Limb (tissue), 2 donors: Measurements from ENCODE around the gene RYK.
A peak's percentile ranks its signal among the peaks of the same experiment; 100 is the strongest.
"Not testable (repeated sequence)": the region's sequence is repeated elsewhere in the genome, so short reads cannot be mapped to it uniquely, and the experiment has no call there.

Experiments
- DNase-seq, 2 donors: peaks; one replicate each; pipeline ENCODE4 v3.0.0-alpha.2; 2016; ENCODE audit errors: extremely low spot score in 2 of 2

RYK gene

DNA sequence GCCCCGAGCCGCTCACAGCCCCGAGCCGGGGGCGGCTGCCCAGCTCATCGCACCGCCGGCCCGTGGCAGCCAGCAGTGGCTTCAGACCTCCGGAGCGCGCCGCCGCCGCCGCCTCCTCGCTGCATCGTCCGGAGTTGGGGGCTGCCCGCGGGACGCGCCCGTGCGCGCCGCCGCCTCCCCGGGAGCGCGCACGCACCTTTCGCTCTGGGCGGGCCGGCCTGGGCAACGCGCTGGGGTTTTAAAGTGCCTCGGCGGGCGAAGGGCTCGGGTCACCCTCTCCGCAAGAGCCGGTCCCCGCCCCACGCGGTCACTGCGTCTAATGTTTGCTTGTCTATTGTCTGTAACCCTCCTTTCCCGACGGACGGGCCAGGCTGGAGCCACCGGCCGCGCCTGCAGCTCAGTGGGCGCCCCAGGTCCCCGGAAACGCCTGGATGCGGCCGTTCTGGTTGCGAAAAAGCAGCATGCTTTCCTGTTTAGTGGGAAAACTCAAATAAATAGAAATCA is at the start of gene RYK:
TSS of gene RYK (minus strand) at position 143 of the 504 bp plus-strand sequence. CDS start 205 bp downstream, outside the sequence.
- peak; percentile 81 to 92 for DNase-seq

DNA sequence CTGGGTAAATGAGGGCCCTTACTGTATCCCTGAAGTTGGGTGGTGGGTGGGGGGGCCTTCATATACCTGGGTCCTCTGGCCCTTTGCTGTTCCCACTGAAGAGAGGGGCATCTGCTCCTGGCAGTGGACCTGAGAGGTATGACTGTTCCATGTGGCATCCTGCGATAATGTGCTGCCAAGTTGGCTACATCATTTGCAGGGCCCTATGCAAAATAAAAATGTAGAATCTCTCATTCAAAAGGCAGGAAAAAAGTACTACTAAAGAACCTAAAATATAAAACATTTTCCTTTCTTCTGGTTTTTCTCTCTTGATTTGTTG is 49.2 kb upstream of the RYK start:
- DNase-seq = no peak

DNA sequence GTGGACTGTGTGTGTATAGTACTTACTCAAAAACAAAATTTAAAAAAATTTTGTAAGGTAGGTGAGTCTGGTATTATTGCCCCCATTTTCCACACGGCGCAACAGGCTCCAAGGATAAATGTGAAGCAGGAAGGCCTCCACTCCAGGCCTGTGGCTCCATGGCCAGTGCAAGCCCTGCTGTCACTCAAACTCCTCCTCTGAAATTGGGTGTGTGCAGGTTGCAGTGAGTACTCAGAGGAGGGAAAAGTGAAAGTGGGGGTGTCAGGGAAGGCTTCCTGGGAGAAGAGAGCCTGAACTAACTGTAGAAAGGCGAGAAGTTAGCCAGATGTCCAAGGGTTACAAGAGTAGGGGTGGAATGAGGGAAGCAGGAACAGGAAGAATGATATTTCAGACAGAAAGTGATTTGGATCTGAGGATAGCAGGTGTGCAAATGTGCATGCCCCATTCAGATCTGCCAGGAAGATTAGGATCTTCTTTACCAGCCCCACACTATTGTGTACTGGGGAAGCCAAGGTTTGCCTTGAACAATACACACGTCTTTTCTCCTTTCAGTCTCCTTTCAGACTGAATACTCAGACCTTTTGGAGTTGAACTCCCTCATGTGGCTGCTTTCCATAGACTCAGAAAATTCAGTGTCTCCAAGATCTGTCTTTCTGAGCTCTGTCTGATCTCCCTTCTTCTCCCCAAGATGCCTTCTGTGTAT is 48.7 kb upstream of the RYK start:
- DNase-seq = peak in 1 of 2 donors; percentile 42

DNA sequence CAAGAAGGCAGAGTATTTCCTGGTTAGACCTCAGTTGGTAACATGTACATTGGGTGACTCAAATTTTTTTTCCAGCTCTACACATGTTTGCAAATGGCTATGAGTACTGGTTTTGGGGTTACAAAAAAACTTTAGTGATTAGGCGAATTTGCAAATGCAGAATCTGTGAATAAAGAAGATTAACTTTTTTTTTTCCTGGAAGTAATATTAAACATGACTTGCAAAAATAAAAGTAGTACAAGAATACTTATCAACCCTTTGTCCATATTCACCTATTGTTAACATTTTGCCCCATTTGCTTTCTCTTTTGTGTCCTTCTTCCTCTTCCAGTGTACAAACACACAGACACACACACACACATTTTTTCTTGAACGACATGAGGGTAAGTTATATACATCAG is 47.6 kb upstream of the RYK start:
- no peak for DNase-seq

DNA sequence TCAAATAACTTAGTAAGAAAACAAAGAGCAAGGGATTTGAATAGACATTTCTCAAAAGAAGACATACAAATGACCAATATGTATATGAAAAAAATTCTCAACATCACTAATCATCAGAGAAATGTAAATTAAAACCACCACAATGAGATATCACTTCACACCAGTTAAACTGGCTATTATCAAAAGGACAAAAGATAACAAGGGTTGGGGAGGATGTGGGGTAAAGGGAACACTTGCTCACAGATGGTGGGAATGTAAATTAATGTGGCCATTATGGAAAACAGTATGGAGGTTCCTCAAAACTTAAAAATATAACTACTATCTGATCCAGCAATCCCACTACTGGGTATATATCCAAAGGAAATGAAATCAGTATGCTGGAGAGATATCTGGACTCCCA is 46.0 kb upstream of the RYK start:
- no peak for DNase-seq

DNA sequence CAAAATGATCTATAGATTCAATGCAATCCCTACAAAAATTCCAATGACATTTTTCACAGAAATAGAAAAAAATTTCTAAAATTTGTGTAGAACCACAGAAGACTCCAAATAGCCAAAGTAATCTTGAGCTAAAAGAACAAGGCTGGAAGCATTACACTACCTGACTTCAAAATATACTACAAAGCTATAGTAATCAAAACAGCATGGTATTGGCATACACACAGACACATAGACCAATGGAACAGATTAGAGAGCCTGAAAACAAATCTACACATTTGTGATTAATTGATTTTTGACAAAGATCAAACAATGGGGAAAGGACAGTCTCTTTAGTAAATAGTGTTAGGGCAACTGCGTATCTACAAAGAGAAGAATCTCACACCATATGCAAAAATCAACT is 45.3 kb upstream of the RYK start:
- DNase-seq = no peak

DNA sequence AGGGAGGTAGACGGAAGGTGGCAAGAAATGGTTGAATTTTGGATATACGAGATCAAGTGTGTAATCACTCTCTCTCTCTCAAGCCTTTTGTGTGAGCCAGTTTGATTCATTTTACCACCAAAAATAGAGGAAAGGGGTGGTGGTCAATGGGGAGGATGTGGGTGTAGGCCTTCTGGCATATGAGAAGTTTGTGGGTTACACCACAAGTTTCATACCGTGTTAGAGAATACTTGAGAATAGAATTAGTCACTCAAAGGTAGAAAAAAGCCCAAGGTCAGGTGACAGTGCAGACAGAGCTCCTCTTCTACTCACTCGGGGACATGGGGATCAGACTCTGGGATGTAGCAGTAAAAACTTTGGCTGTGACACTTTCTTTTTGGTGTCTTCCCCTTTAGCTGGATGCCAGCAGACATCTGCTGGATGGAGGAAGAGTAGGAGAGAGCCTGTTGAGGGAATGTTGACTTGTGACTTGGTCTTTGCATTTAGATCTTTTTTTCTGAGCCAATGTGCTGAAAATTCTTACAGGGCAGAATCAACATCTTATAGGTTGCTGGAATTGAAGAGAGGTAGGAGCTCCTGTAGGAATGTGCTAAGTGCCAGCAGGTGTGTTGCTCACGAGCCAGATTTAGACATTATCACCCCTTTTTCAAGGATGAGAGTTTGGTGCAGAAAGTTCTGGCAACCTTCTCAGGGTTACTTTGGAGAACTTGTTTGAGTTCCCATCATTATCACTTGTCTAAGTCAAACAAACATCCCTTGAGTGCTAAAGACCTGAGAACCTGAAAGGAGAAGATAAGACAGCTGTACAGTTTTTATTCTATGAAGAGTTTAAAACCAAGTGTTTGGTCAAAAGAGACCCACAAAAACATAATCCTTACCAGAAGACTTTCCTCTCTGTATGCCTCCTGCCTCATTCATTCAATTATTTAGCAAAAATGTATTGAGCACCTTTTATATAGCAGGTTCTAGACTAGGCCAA is 43.9 kb upstream of the RYK start:
- no peak for DNase-seq

DNA sequence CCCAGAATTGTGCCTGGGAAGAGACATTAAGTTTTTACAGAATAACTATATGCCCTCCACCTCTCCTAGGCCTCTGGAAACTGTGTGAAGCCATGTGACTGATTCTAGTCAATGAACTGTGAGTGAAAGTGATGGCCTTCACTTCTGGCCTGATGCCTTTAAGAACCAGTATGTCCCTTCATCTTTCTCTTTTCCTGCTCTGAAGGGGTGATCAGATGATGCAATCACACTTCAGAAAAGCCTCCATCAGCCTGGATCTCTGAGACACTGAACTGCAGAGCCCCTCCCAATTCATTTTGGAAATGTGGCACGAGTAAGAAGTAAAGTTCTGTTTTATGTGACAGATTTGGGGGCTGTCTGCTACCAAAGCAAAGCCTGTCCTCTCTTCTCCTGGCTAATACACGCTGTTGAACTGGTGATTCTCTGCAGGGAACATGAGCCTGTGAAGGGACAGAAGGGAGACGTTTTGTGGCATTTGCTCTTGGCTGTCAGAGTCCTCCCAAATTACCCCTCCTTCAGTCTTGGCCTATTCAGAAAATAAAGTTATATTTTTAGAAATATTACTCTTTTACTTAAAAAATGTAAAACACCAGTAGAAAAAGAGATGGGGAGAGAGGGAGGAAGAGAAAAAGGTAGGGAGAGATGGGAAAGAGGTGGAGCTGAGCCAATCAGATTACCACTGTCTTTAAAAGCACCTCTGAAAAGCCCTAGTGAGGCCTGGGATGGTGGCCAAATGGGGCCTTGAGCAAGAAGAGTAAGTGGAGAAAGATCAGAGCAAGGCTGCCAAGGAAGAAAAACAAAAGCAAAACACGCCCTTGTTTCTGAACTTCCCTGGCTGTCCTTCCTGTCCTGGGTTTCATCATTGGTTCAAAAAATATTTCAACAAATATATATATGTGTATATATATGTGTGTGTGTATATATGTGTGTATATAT is 40.9 kb upstream of the RYK start:
- peak; percentile 56 to 59 for DNase-seq

DNA sequence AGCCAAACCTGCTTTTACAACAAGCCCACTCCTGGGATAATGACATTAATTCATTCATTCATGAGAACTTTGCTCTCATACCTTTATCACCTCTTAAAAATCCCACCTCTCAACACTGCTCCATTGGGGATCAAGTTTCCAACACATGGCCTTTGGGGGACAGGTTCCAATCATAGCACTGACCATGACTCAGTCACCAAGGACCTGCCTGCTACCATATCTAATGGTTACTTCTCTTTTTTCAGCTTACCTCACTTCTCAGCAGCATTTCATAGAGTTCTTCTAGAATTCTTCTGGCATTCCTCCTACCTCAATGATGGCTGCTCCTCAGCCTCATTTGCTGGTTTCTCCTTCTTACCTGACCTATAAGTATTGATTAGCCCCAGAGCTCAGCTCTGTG is 36.9 kb upstream of the RYK start:
- DNase-seq = no peak

DNA sequence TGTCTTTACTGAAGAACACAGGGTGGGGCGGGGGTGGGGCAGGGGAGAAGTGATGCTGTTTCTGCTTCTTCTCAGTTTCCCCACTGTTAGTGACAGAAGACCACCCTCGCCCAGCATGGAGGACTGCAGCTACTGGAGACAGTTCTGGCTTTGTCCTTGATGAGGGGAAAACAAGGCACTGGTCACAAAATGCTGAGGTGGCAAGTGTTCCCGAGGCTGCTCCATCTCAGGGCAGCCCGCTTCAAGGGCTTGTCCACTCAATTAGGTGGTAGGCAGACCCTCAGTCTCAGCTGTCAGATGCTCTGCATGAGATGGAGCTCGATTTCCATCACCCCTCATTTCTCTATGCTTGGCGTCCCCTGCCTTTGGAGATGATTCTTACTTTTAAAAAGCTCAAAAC is 33.8 kb upstream of the RYK start:
- DNase-seq = no peak

DNA sequence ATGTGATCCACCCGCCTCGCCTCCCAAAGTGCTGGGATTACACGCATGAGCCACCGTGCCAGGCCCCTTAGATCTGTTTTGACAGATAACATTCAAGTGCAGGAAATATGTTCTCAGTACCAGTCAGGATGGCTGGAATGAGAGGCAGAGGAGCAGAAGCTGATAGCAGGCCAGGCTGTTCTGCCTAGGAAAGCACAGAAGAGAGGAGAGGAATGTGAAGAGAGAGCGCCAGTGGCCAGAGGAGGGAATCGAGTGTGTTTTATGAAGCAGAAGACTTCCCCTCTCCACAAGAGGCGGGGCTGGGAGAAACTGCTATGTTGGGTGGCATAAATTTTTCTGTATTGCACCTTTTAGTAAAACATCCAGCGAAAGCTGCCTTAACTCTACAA is 32.0 kb upstream of the RYK start:
- no peak for DNase-seq

DNA sequence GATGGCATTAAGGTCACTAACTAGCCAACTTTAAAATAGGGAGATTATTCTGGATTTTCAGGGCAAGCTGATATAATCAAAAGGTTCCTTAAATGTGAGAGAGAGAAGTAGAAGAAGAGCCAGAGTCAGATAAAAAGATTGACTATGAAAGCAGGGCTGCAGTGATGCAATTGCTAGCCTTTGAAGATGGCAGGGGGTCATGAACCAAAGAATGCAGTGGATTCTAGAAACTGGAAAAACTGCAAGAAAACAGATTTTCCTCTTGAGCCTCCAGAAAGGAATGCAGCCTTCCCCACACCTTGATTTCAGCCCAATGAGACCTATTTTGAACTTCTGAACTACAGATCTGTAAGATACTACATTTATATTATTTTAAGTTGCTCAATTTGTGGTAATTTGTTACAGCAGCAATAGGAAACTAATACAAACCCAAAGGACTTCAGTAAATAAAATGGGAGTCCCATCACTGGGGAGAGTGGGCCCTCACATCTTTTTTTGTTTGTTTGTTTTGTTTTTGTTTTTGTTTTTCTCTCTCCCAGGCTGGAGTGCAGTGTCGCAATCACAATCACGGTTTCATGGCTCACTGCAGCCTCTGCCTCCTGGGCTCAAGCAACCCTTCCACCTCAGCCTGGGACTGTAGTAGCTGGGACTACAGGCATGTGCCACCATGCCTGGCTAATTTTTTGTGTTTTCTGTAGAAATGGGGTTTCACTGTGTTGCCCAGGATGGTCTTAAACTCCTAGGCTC is 31.4 kb upstream of the RYK start:
- no peak for DNase-seq

DNA sequence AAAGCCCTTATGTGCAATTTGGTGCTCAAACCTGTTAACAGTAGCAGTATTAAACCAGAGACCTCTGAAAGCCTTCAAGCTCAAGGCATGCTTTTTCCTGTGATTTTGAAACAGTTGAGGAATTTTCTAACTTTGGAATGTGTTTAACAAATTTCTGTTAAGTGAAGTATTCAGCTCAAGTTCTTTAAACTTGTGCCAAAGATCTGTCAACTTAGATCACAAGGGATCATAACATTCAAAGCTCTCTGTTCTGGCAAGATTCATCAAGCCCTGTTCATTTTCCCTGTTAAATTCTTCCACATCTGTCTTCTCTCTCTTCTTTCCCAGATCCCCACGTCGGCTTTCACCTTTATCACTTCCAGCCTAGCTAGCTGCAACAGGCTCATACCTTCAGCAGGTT is 28.8 kb upstream of the RYK start:
- no peak for DNase-seq

DNA sequence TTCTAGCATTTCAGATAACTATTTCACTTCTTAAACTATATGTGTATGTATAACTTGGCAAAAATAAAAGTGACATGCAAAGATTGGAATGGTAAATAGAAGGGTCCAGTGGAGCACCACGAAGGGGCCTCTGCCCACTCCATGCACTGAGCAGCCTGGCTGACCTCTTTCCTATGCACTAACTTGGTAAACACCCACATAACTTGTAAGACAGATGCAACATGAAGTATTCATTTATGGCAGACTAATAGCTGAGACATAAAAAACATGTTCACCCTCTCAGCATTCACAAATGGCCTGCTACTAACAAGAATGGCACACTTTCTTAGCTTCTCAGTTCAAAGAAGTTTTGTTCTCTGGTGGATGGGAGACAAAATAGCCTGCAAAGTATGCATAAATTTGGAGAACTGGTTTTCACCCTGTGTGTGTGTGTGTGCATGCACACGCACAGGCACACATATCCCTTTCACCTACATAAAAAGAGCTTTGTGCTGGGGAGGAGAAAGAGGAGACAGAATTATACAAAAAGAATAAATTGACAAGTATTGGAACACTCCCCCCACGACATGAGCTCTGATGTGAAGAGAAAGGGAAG is 26.5 kb upstream of the RYK start:
- no peak for DNase-seq

DNA sequence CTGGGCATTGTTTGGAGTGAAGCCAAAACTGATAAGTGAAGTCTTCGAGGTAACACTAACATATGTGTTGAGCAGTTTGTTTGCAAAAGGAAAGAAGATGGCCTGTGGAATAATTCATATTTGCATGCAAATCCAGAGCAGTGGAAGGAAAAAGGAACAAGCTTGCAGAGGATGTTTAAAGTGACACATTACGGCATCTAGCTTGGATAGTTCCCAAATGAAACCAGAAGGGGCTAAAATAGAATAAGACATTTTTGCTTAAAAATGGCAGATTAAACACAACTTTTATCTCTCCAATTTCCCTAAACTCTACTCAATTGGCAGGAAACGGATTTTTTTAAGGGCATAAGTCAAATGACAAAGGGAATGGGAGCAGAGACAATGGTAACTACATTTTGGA is 25.4 kb upstream of the RYK start:
- no peak for DNase-seq

DNA sequence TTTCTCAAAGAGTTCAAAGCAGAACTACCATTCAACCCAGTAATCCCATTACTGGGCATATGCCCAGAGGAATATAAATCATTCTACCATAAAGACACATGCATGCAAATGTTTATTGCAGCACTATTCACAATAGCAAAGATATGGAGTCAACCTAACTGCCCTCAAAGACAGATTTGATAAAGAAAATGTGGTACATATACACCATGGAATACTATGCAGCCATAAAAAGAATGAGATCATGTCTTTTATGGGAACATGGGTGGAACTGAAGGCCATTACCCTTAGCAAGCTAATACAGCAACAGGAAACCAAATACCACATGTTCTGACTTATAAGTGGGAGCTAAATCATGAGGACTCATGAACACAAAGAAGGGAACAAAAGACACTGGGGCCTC is 24.5 kb upstream of the RYK start:
- not testable (repeated sequence) for DNase-seq

DNA sequence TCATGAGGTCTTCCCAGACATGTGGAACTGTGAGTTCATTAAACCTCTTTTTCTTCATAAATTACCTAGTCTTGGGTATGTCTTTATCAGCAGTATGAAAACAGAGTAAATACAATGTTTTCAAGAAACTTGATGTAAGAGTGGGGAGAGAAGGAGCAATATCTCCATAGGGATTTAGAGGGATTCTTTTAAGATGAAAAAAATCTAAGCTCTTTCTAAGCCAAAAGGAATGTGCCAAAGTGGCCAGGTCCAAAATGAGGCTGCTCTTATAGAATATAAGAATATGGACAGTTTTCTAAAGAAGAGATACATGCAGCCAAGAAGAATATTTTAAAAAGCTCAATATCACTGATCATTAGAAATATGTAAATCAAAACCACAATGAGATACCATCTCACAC is 23.9 kb upstream of the RYK start:
- no peak for DNase-seq

DNA sequence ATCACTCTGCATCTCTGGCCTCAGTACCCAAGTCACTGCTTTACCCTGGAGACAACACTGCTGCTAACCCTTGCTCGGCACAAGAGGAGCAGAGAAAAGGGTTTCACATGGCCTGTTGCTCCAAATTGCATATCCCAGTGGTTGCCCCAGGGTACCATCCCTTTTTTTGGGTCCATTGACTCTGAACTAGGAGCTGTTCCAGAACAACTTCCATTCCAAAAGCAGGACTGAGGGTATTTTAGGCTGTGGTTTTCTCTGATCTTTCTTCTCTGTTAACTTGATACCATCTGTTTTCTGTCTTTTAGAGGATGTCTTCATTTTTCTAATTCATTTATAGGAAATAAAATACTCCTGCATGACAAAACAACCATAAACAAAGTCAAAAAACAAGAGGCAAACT is 17.3 kb upstream of the RYK start:
- DNase-seq = no peak

DNA sequence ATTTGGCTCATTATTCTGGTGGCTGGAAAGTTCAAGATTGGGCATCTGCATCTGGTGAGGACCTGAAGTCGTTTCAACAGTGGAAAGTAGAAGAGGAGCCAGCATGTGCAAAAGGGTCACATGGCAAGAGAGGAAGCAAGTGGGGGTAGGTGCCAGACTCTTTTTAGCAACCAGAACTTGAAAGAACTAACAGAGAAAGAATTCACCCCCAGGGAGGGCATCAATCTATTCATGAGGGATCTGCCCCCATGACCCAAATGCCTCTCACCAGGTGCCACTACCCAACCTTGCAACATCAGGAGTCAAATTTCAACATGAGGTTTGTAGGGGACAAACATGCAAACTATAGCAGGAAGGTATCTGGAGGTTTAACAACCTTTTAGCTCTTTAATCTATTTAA is 10.3 kb upstream of the RYK start:
- DNase-seq = no peak

DNA sequence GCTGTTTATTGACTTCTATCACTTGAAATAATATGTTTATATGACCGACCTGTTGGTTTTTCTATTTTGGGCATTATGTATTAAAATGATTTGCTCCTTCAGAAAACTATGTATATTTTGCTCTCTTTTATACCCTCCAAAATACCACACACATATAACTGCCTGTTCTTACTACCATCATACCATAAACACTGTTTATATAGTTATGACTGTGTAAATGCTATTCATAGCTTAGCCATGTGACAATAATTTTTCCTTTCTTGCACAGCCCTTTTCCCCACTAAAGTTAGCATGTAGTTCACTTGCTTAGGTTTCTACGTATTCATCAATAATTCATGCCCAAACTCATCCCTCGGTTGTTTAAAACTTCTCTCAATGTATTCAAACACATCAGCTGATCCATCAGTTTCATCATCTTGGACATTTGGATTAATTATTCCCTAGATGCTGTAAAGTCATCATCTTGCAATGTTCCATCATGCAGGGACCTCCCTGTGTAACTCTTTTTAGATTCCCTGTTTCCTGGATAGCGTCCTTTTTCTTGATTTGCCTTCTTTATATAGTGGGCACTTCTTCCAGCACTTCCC is 8.2 kb upstream of the RYK start:
- DNase-seq = no peak
